ENCODE data around the gene PSIP1.
A peak's percentile ranks its signal among the peaks of the same experiment; 100 is the strongest.

The PSIP1 gene

DNA sequence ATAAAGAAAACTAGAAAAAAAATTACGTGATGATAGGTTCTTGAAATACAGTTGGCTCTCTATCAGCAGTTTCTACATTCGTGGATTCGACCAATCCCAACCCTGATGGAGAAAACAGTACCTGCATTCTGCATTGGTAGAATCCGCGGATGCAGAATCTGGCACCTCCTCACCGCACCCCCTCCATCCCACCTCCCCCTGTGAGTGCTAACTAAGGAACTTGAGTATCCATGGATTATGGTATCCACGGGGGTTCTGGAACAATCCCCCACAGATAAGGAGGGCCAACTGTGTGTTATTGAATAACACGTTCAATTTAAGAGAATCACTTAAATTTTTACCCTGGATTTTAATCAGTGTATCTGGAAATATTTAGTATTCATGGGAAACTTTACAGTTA, 10.5 kb upstream of the PSIP1 start:
- no peaks in the 10 kb centered on the region for H3K4me1 ChIP-seq (ENCODE audit: insufficient read depth, low read length)
- no peaks in the 10 kb centered on the region for H3K9me3 ChIP-seq (ENCODE audit: control insufficient read depth, insufficient read depth, low read length)
- no peaks in the 10 kb centered on the region for H3K36me3 ChIP-seq (ENCODE audit: insufficient read depth, low read length)
- no peak overlapping the region for H3K9ac ChIP-seq (ENCODE audit: low read depth, low read length)

GRCh38 chr9:15519831-15520230, 9.1 kb upstream of the PSIP1 start:
- Histone ChIP-seq H3K9ac (ENCODE audit: low read depth, low read length) (no peak overlapping the region), H3K4me1 (ENCODE audit: insufficient read depth, low read length) (no peaks in the 10 kb centered on the region), H3K9me3 (ENCODE audit: control insufficient read depth, insufficient read depth, low read length) (no peaks in the 10 kb centered on the region), H3K36me3 (ENCODE audit: insufficient read depth, low read length) (no peaks in the 10 kb centered on the region)

- Histone ChIP-seq H3K4me1 (ENCODE audit: insufficient read depth, low read length) (peaks cover 17% of the 10 kb centered on the region), H3K9ac (ENCODE audit: low read depth, low read length) (peak overlapping the region; percentile 43), H3K9me3 (ENCODE audit: control insufficient read depth, insufficient read depth, low read length) (no peaks in the 10 kb centered on the region), H3K36me3 (ENCODE audit: insufficient read depth, low read length) (0 out of 2 replicates have a peak, but pooled peaks cover 6% of the 10 kb centered on the region)
These were observed 2.6 kb upstream of the PSIP1 start for GRCh38 chr9:15513335-15513734.

DNA sequence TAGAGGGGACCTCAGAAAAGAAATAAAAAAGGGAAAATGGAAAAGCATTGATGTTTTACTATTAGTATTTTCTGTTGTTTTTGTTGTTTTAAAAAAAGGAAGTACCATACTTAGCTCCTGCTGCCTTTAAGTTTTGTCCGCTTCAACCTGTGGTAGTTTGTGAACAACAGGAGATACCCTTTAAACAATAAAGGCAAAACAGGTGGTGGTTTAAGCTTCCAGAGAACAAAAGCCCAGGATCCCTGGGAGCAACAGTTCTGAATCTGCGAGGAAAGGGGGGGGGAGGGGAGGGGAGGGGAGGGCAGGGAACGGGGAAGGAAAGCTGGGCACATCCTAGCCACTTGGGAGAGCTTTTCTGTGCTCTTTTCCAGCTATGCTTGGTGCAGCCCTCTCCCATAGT, 2.1 kb upstream of the PSIP1 start:
- Histone ChIP-seq H3K36me3 (ENCODE audit: insufficient read depth, low read length) (peaks cover 8% of the 10 kb centered on the region; the same call in 1 of the 2 replicates), H3K9ac (ENCODE audit: low read depth, low read length) (peak overlapping the region; percentile 83), H3K4me1 (ENCODE audit: insufficient read depth, low read length) (peaks cover 17% of the 10 kb centered on the region), H3K9me3 (ENCODE audit: control insufficient read depth, insufficient read depth, low read length) (no peaks in the 10 kb centered on the region)

GRCh38 chr9:15512204-15512603, 1.4 kb upstream of the PSIP1 start:
- no peaks in the 10 kb centered on the region for H3K9me3 ChIP-seq (ENCODE audit: control insufficient read depth, insufficient read depth, low read length)

DNA sequence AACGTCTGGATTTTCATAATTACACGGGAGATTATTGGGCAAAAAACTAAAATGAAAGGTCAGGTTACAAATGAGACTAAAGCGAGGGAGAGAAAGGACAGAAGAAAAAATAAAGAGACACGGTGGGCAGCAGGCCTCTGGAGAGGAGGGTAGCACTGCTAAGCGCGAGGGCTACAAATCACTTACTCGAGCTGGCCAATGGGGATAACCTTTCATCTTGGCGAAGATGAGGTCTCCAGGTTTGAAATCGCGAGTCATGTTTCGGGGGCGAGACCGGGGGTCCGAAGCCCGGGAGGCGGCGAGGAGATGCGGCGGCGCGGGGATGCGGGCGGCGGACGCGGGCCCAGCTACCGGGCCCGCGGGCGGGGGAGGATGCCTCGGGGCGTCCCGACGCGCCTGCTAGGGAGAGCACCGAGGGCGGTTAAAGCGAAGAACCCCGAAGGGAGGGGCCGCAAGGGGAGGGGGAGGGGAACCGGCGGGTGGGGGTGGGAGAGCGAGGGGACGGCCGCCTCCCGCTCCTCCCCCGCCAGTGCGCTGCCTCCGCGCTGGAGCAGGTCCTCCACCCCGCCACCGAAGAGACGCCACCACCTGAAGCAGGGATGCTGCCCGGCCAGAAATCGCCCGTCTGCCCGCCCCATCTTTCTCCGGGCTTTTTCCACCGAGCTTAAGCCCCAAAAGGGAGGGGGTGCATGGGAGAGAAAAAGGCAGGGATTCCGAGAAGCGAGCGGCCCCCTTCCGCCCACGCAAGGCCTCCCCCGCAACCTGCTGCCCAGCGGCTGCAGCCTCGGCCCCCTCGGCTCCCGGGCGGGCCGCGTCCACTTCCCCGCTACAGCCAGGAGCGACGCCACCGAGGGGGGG, 610 bp downstream of the PSIP1 start:
- Histone ChIP-seq H3K36me3 (ENCODE audit: insufficient read depth, low read length) (peaks cover 16% of the 10 kb centered on the region), H3K9me3 (ENCODE audit: control insufficient read depth, insufficient read depth, low read length) (no peaks in the 10 kb centered on the region), H3K4me1 (ENCODE audit: insufficient read depth, low read length) (peaks cover 17% of the 10 kb centered on the region), H3K9ac (ENCODE audit: low read depth, low read length) (peak overlapping the region; percentile 83)

More at GRCh38 chr9:15512204-15512603, 1.4 kb upstream of the PSIP1 start:
- Histone ChIP-seq H3K4me1 (ENCODE audit: insufficient read depth, low read length) (peaks cover 17% of the 10 kb centered on the region), H3K9ac (ENCODE audit: low read depth, low read length) (peak overlapping the region; percentile 83), H3K36me3 (ENCODE audit: insufficient read depth, low read length) (peaks cover 10% of the 10 kb centered on the region; the same call in 1 of the 2 replicates)

- no peaks in the 10 kb centered on the region for H3K9me3 ChIP-seq (ENCODE audit: control insufficient read depth, insufficient read depth, low read length)
- H3K36me3 ChIP-seq (ENCODE audit: insufficient read depth, low read length): peaks cover 23% of the 10 kb centered on the region
- H3K9ac ChIP-seq (ENCODE audit: low read depth, low read length): no peak overlapping the region
- peaks cover 5% of the 10 kb centered on the region; the same call in 1 of the 2 replicates for H3K4me1 ChIP-seq (ENCODE audit: insufficient read depth, low read length)
These were observed 4.8 kb downstream of the PSIP1 start for GRCh38 chr9:15505921-15506320.

DNA sequence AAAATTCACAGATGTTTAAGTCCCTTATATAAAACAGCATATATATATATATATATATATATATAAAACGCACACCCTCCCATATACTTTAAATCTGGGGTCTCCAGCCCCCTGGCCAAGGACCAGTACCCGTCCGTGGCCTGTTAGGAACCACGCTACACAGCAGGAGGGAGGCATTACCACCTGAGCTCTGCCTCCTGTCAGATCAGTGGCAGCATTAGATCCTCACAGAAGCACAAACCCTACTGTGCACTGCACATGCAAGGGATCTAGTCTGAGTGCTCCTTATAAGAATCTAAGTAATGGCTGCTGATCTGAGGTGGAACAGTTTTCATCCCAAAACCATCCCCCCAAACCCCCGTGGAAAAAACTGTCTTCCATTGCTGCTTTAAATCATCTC, 9.0 kb downstream of the PSIP1 start:
- H3K36me3 ChIP-seq (ENCODE audit: insufficient read depth, low read length): peaks cover 11% of the 10 kb centered on the region
- no peaks in the 10 kb centered on the region for H3K4me1 ChIP-seq (ENCODE audit: insufficient read depth, low read length)
- no peak overlapping the region for H3K9ac ChIP-seq (ENCODE audit: low read depth, low read length)
- no peaks in the 10 kb centered on the region for H3K9me3 ChIP-seq (ENCODE audit: control insufficient read depth, insufficient read depth, low read length)

GRCh38 chr9:15501179-15501578, 9.6 kb downstream of the PSIP1 start:
- no peak overlapping the region for H3K9ac ChIP-seq (ENCODE audit: low read depth, low read length)
- H3K36me3 ChIP-seq (ENCODE audit: insufficient read depth, low read length): peaks cover 13% of the 10 kb centered on the region
- no peaks in the 10 kb centered on the region for H3K4me1 ChIP-seq (ENCODE audit: insufficient read depth, low read length)
- H3K9me3 ChIP-seq (ENCODE audit: control insufficient read depth, insufficient read depth, low read length): no peaks in the 10 kb centered on the region

DNA sequence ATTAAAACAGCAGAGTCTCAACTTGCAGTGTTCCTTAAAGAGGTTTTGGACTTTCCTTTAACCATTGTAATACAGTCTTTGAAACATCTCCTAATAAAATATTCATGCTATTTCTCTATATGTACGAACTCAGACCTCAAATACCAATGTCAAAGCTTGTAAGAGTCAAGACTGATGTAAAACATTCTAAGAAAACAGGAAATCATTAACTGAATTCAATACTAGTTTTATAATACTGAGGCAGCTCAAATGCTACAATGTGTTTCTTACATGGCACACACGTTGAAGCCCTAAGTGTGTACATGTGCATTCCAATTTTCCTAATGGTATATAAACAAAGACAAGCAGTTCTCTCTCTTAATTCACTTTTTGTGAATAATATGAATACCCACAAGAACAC, 11.6 kb downstream of the PSIP1 start:
- no peak overlapping the region for H3K9ac ChIP-seq (ENCODE audit: low read depth, low read length)
- H3K36me3 ChIP-seq (ENCODE audit: insufficient read depth, low read length): peaks cover 7% of the 10 kb centered on the region
- no peaks in the 10 kb centered on the region for H3K4me1 ChIP-seq (ENCODE audit: insufficient read depth, low read length)
- H3K9me3 ChIP-seq (ENCODE audit: control insufficient read depth, insufficient read depth, low read length): no peaks in the 10 kb centered on the region; the same call in 1 of the 2 replicates

- Histone ChIP-seq H3K9me3 (ENCODE audit: control insufficient read depth, insufficient read depth, low read length) (peaks cover 5% of the 10 kb centered on the region), H3K9ac (ENCODE audit: low read depth, low read length) (no peak overlapping the region), H3K36me3 (ENCODE audit: insufficient read depth, low read length) (peaks cover 7% of the 10 kb centered on the region), H3K4me1 (ENCODE audit: insufficient read depth, low read length) (no peaks in the 10 kb centered on the region)
These were observed 12.3 kb downstream of the PSIP1 start for GRCh38 chr9:15498246-15498995.

DNA sequence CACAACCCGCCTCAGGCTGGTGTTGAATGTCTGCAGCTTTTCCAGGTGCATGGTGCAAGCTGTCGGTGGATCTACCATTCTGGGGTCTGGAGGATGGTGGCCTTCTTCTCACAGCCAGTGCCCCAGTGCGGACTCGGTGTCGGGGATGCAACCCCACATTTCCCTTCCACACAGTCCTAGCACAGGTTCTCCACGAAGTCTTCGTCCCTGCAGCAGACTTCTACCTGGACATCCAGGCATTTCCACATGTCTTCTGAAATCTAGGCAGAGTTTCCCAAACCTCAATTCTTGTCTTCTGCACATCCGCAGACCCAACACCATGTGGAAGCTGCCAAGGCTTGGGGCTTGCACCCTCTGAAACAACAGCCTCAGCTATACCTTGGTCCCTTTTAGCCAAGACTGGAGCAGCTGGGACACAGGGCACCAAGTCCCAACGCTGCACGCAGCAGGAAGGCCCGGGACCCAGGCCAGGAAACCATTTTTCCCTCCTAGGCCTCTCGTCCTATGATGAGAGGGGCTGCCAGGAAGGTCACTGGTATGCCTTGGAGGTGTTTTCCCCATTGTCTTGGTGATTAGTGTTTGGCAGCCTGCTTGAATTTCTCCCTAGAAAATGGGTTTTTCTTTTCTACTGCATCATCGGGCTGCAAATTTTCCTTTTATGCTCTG, 18.2 kb downstream of the PSIP1 start:
- Histone ChIP-seq H3K36me3 (ENCODE audit: insufficient read depth, low read length) (peaks cover 34% of the 10 kb centered on the region), H3K4me1 (ENCODE audit: insufficient read depth, low read length) (no peaks in the 10 kb centered on the region), H3K9me3 (ENCODE audit: control insufficient read depth, insufficient read depth, low read length) (peaks cover 19% of the 10 kb centered on the region), H3K9ac (ENCODE audit: low read depth, low read length) (no peak overlapping the region)

GRCh38 chr9:15491950-15492349, 18.8 kb downstream of the PSIP1 start:
- Histone ChIP-seq H3K9ac (ENCODE audit: low read depth, low read length) (no peak overlapping the region), H3K4me1 (ENCODE audit: insufficient read depth, low read length) (no peaks in the 10 kb centered on the region), H3K36me3 (ENCODE audit: insufficient read depth, low read length) (peaks cover 34% of the 10 kb centered on the region), H3K9me3 (ENCODE audit: control insufficient read depth, insufficient read depth, low read length) (peaks cover 19% of the 10 kb centered on the region)

- H3K9me3 ChIP-seq (ENCODE audit: control insufficient read depth, insufficient read depth, low read length): no peaks in the 10 kb centered on the region
- peaks cover 22% of the 10 kb centered on the region for H3K36me3 ChIP-seq (ENCODE audit: insufficient read depth, low read length)
- no peak overlapping the region for H3K9ac ChIP-seq (ENCODE audit: low read depth, low read length)
- H3K4me1 ChIP-seq (ENCODE audit: insufficient read depth, low read length): no peaks in the 10 kb centered on the region
These were observed 24.7 kb downstream of the PSIP1 start for GRCh38 chr9:15485836-15486666.

All from ES-I3 (cell line).